Right cardiac atrium (tissue), 5 donors: ENCODE results near the gene APOC3. TPM values are rescaled to one million over a fixed set of nuclear protein-coding genes. Genes with fewer than 3 reads are reported as not detected.

ENCODE experiments used
- ATAC-seq, 2 donors: fragments of 200-7000 bp; cut with Tn5 transposase; one replicate each; pipeline versions ENCODE4 v1.8.0 to v1.9.1; 2020; ENCODE audit warnings: moderate library complexity in 2 of 2, mild to moderate bottlenecking in 1 of 2
- DNase-seq, 3 donors: peaks; one replicate each; pipeline ENCODE4 v3.0.0-alpha.2; 2020
- H3K27ac ChIP-seq: one replicate; pipeline ENCODE4 v1.5.1; 2013; ENCODE audit warnings: mild to moderate bottlenecking, low read length, control low read depth, moderate library complexity
- H3K27me3 ChIP-seq: one replicate; pipeline ENCODE4 v1.6.1; 2013; ENCODE audit not compliant: control insufficient read depth, insufficient read depth
- H3K4me1 ChIP-seq: one replicate; pipeline ENCODE4 v1.6.1; 2013; ENCODE audit warnings: low read length; ENCODE audit not compliant: control insufficient read depth, insufficient read depth
- H3K4me3 ChIP-seq: one replicate; pipeline ENCODE4 v1.5.1; 2013; ENCODE audit warnings: low read length, control low read depth
- H3K9me3 ChIP-seq: one replicate; pipeline ENCODE4 v1.6.1; 2013; ENCODE audit warnings: low read length; ENCODE audit not compliant: control insufficient read depth
- WGBS: extraction: QIAGEN DNeasy Blood & Tissue Kit; methylation state at CpG from one replicate; pipeline ENCODE4 v1.1.7; 2013; 5-methylcytosine and 5-hydroxymethylcytosine counted together
- intact Hi-C, 4 donors: fragments of 100-400 bp; cut with DNase I; formaldehyde crosslinking; loops; one replicate each; pipeline versions ENCODE4 v1.11.0 to v1.14.0; 2022 to 2023
- polyA plus RNA-seq: library from polyadenylated mRNA; stranded (reverse); fragments of 200-250 nt; gene quantifications from one replicate; pipeline ENCODE4 v1.2.3, GENCODE V29; 2013
- total RNA-seq, 4 donors: library from RNA; stranded (reverse); fragmentation: NEBNext Ultra II Directional; extraction: Animal tissue kit (Norgen Biotek cat#: 25700); gene quantifications; one replicate each; pipeline ENCODE4 v1.2.1, GENCODE V29; 2021
- donor health status: healthy with polysubstance abuse.
- donor health status: DM: no; HTN: yes; CAD: no.
- donor health status: DM: no; HTN: no; CAD: no.
- donor health status: DM: no; HTN: yes; CAD: no; lungs with severe emphysema.
- donor health status: DM: yes; HTN: yes; CAD: no.

Gene APOC3
- total and polyA plus RNA-seq, 5 donors: 0.72 TPM; not detected in 4

- H3K27me3 ChIP-seq: no peaks in the 10 kb centered on the region
- 68% methylated on average over 16 of the region's 16 CpGs for WGBS
- ATAC-seq (no peak), DNase-seq (no peak)
- H3K4me3 ChIP-seq: no peak within 1 kb of the TSS
- no peaks in the 10 kb centered on the region for H3K4me1 ChIP-seq
- no peaks in the 10 kb centered on the region for H3K9me3 ChIP-seq
- intact Hi-C loops: no loop called here
- H3K27ac ChIP-seq: no peak within 1 kb of the TSS
Measured at GRCh38 chr11:116823031-116823843, 6.5 kb upstream of the APOC3 start, which contains the start of gene APOA4. Gene APOA4 (minus strand): TSS chr11:116823304. CDS start chr11:116823191, 113 bp downstream.

GRCh38 chr11:116825434-116825833 lies 4.3 kb upstream of the APOC3 start:
- H3K9me3 ChIP-seq: no peaks in the 10 kb centered on the region
- no peak overlapping the region for H3K27ac ChIP-seq
- DNase-seq: no peak
- ATAC-seq: no peak
- no peaks in the 10 kb centered on the region for H3K4me1 ChIP-seq
- no peak overlapping the region for H3K4me3 ChIP-seq
- no peaks in the 10 kb centered on the region for H3K27me3 ChIP-seq
- 72% methylated on average over 5 of the region's 5 CpGs for WGBS
- intact Hi-C loops: no loop called here

- ATAC-seq (no peak), DNase-seq (no peak)
- no peaks in the 10 kb centered on the region for H3K4me1 ChIP-seq
- intact Hi-C loops: no loop called here
- H3K27ac ChIP-seq: no peak overlapping the region
- no peaks in the 10 kb centered on the region for H3K9me3 ChIP-seq
- no peak overlapping the region for H3K4me3 ChIP-seq
- H3K27me3 ChIP-seq: no peaks in the 10 kb centered on the region
- 78% methylated on average over 22 of the region's 22 CpGs for WGBS
Measured at GRCh38 chr11:116825854-116826750, 3.6 kb upstream of the APOC3 start.

- Histone ChIP-seq H3K27me3 (no peaks in the 10 kb centered on the region), H3K27ac (no peak overlapping the region), H3K4me1 (no peaks in the 10 kb centered on the region), H3K9me3 (no peaks in the 10 kb centered on the region), H3K4me3 (no peak overlapping the region)
- ATAC-seq (no peak), DNase-seq (no peak)
- 69% methylated on average over 9 of the region's 9 CpGs for WGBS
- intact Hi-C loops: no loop called here
Measured at GRCh38 chr11:116826751-116827431, 2.8 kb upstream of the APOC3 start.

- no peak for ATAC-seq
- no peaks in the 10 kb centered on the region for H3K4me1 ChIP-seq
- 94% methylated on average over 6 of the region's 6 CpGs for WGBS
- no peaks in the 10 kb centered on the region for H3K27me3 ChIP-seq
- intact Hi-C loops: no loop called here
- DNase-seq: no peak
- H3K27ac ChIP-seq: no peak overlapping the region
- no peaks in the 10 kb centered on the region for H3K9me3 ChIP-seq
- H3K4me3 ChIP-seq: no peak overlapping the region
Measured at GRCh38 chr11:116827461-116827860, 2.2 kb upstream of the APOC3 start.

GRCh38 chr11:116828632-116829524 lies 829 bp upstream of the APOC3 start:
- Histone ChIP-seq H3K9me3 (no peaks in the 10 kb centered on the region), H3K4me1 (no peaks in the 10 kb centered on the region), H3K27ac (no peak overlapping the region), H3K27me3 (no peaks in the 10 kb centered on the region), H3K4me3 (no peak overlapping the region)
- ATAC-seq: no peak
- intact Hi-C loops: no loop called here
- no peak for DNase-seq
- WGBS: 63% methylated on average over 16 of the region's 16 CpGs

- no peak for ATAC-seq
- Histone ChIP-seq H3K4me3 (no peak overlapping the region), H3K4me1 (no peaks in the 10 kb centered on the region), H3K27me3 (no peaks in the 10 kb centered on the region), H3K27ac (no peak overlapping the region), H3K9me3 (no peaks in the 10 kb centered on the region)
- intact Hi-C loops: no loop called here
- DNase-seq: peak in 1 of 3 donors; percentile 36
- WGBS: 97% methylated on average over 17 of the region's 17 CpGs
Measured at GRCh38 chr11:116830184-116830912, 641 bp downstream of the APOC3 start.

- no peak overlapping the region for H3K4me3 ChIP-seq
- DNase-seq (no peak), ATAC-seq (no peak)
- H3K9me3 ChIP-seq: no peaks in the 10 kb centered on the region
- intact Hi-C loops: no loop called here
- WGBS: 95% methylated on average over 7 of the region's 7 CpGs
- H3K27ac ChIP-seq: no peak overlapping the region
- no peaks in the 10 kb centered on the region for H3K27me3 ChIP-seq
- H3K4me1 ChIP-seq: no peaks in the 10 kb centered on the region
Measured at GRCh38 chr11:116831790-116832349, 2.2 kb downstream of the APOC3 start.

- Histone ChIP-seq H3K4me3 (no peak overlapping the region), H3K4me1 (peaks cover 3% of the 10 kb centered on the region), H3K27me3 (no peaks in the 10 kb centered on the region), H3K27ac (no peak overlapping the region), H3K9me3 (no peaks in the 10 kb centered on the region)
- DNase-seq (peak in 1 of 3 donors; percentile 39), ATAC-seq (no peak)
- intact Hi-C loops: no loop called here
- WGBS: 77% methylated on average over 13 of the region's 13 CpGs
Measured at GRCh38 chr11:116832350-116833290, 2.9 kb downstream of the APOC3 start.
